Spleen (tissue), 7 donors: Measurements from ENCODE around the gene SLC2A4.

Source experiments
- CTCF ChIP-seq, 11 experiments: fragments of 200-600 bp in 7 of 11; fragments of 450-650 bp in 4 of 11; sonication (generic) in 4 of 11; IDR thresholded peaks in 8 of 11; conservative IDR thresholded peaks in 3 of 11; 1 replicate in 7 of 11; 2 replicates in 4 of 11; pipeline versions ENCODE4 v1.4.0 to v1.8.0; 2016 to 2021; ENCODE audit warnings: antibody characterized with exemption in 11 of 11, inconsistent platforms in 4 of 11, mild to moderate bottlenecking in 1 of 11
- POLR2A ChIP-seq, 3 donors: fragments of 450-650 bp; IDR thresholded peaks; one replicate each; pipeline ENCODE4 v1.5.1; 2017; ENCODE audit warnings: antibody characterized with exemption in 3 of 3, mild to moderate bottlenecking in 1 of 3
- POLR2AphosphoS5 ChIP-seq, 3 donors: sonication (generic); formaldehyde crosslinking; IDR thresholded peaks; one replicate each; pipeline ENCODE4 v1.5.1; 2017; ENCODE audit warnings: antibody characterized with exemption in 3 of 3
- donor health status: DM: no; HTN: no; CAD: no; lungs with moderate emphysema.
- donor health status: DM: no; HTN: no; CAD: no.
- donor health status: DM: no; HTN: no; CAD: no.

- no peak for TF ChIP-seq CTCF (IDR thresholded peaks at IDR 0.05 in 8 of 11, conservative IDR thresholded peaks at IDR 0.05 in 3 of 11)
- no peak for TF ChIP-seq POLR2A (IDR thresholded peaks at IDR 0.05)
- no peak for TF ChIP-seq POLR2AphosphoS5 (IDR thresholded peaks at IDR 0.05)
Measured at GRCh38 chr17:7232114-7232513, 49.4 kb upstream of the SLC2A4 start.
